Pancreas (tissue), 10 donors: ENCODE data around the gene SLC25A44. TPM values are rescaled to one million over a fixed set of nuclear protein-coding genes. Genes with fewer than 3 reads are reported as not detected.
"Not testable (repeated sequence)": the region's sequence is repeated elsewhere in the genome, so short reads cannot be mapped to it uniquely, and the experiment has no call there.

Experiments used
- ATAC-seq, 4 donors: fragments of 200-7000 bp; cut with Tn5 transposase; one replicate each; pipeline versions ENCODE4 v1.8.0 to v1.9.1; 2020; ENCODE audit warnings: mild to moderate bottlenecking in 4 of 4, moderate library complexity in 4 of 4
- DNase-seq, 6 donors: peaks; one replicate each; pipeline ENCODE4 v3.0.0-alpha.2; 2020
- FAIRE-seq: peaks from 2 replicates; lab custom pipeline; 2012; peaks lifted over from hg19 to GRCh38; lab: Jason Lieb, UNC
- H3K27ac ChIP-seq, 4 donors: fragments of 200-600 bp; sonication (generic); 1 replicate in 3 of 4; 2 replicates in 1 of 4; pipeline versions ENCODE4 v1.5.0 to v1.8.0; 2020
- H3K27me3 ChIP-seq, 4 donors: fragments of 200-600 bp; one replicate each; pipeline ENCODE4 v1.8.0; 2021
- H3K36me3 ChIP-seq, 3 donors: fragments of 200-600 bp; sonication (generic) in 1 of 3; one replicate each; pipeline versions ENCODE4 v1.5.0 to v1.8.0; 2020 to 2021
- H3K4me1 ChIP-seq, 3 donors: fragments of 200-600 bp; one replicate each; pipeline ENCODE4 v1.8.0; 2021
- H3K4me3 ChIP-seq, 4 donors: fragments of 200-600 bp; sonication (generic) in 2 of 4; one replicate each; pipeline versions ENCODE4 v1.5.0 to v1.8.0; 2020 to 2021
- H3K9me3 ChIP-seq, 4 donors: fragments of 200-600 bp; one replicate each; pipeline ENCODE4 v1.8.0; 2021
- CTCF ChIP-seq, 4 donors: fragments of 200-600 bp; sonication (generic) in 3 of 4; IDR thresholded peaks; one replicate each; pipeline versions ENCODE4 v1.5.0 to v1.8.0; 2021; ENCODE audit warnings: antibody characterized with exemption in 4 of 4
- WGBS, 2 donors: extraction: QIAGEN DNeasy Blood & Tissue Kit; methylation state at CpG; one replicate each; pipeline ENCODE4 v1.1.7; 2013; 5-methylcytosine and 5-hydroxymethylcytosine counted together
- intact Hi-C, 3 donors: fragments of 100-400 bp; cut with DNase I; formaldehyde crosslinking; loops; one replicate each; pipeline versions ENCODE4 v1.11.1 to v1.14.2; 2022
- polyA plus RNA-seq, 2 donors: library from polyadenylated mRNA; stranded (reverse); fragments of 200-250 nt; gene quantifications; one replicate each; pipeline ENCODE4 v1.2.3, GENCODE V29; 2013
- total RNA-seq, 6 donors: library from RNA; stranded (reverse); fragmentation: NEBNext Ultra II Directional in 4 of 6; extraction: Animal tissue kit (Norgen Biotek cat#: 25700) in 4 of 6; gene quantifications; one replicate each; pipeline versions ENCODE4 v1.2.1 to v1.2.4, GENCODE V29; 2021 to 2023
- donor health status: healthy with polysubstance abuse.
- donor health status: DM: no; HTN: no; CAD: no; lungs with moderate emphysema.
- donor health status: DM: no; HTN: no; CAD: no.
- donor health status: control.
- donor health status: control.
- donor health status: Bipolar disorder and iron deficiency.
- donor health status: DM: yes; HTN: yes; CAD: no.
- donor health status: DM: no; HTN: no; CAD: no.
- donor health status: DM: no; HTN: no; CAD: no.
- donor health status: DM: yes; HTN: yes; CAD: no.

SLC25A44 gene
- total and polyA plus RNA-seq, 8 donors, result 4.0 to 11.4 (median 6.7) TPM

- Histone ChIP-seq H3K4me3 (peak within 1 kb of the TSS; percentile 38 to 66 (median 58)), H3K4me1 (peaks cover 10 to 20% (median 17%) of the 10 kb centered on the region in 3 donors), H3K36me3 (peaks cover 0 to 5% (median 0%) of the 10 kb centered on the region in 3 donors), H3K27ac (peak within 1 kb of the TSS; percentile 86 to 98 (median 94)), H3K27me3 (no peaks in the 10 kb centered on the region), H3K9me3 (no peaks in the 10 kb centered on the region)
- peak; percentile 98 to 99 (median 98) for ATAC-seq
- no peak for TF ChIP-seq CTCF (IDR thresholded peaks at IDR 0.05)
- 0 to 1% methylated on average over 61 of the region's 61 CpGs for WGBS, 2 donors
- no peak for FAIRE-seq
- peak; percentile 94 to 98 (median 96) for DNase-seq
- intact Hi-C loops, result no loop called here
These were observed 19.1 kb downstream of the SLC25A44 start, which contains the start of gene PMF1 for GRCh38 chr1:156212833-156213643. TSS of gene PMF1 (plus strand) at chr1:156213007. CDS start at chr1:156213016, 9 bp downstream.

GRCh38 chr1:156213644-156213966 lies 19.7 kb downstream of the SLC25A44 start:
- H3K27me3 ChIP-seq, result no peaks in the 10 kb centered on the region
- intact Hi-C loops, result no loop called here
- H3K9me3 ChIP-seq, result no peaks in the 10 kb centered on the region
- peaks cover 10 to 26% (median 19%) of the 10 kb centered on the region in 3 donors for H3K4me1 ChIP-seq
- no peak for TF ChIP-seq CTCF (IDR thresholded peaks at IDR 0.05)
- 12 to 15% methylated on average over 11 of the region's 11 CpGs for WGBS, 2 donors
- FAIRE-seq, result no peak
- DNase-seq, result no peak
- H3K36me3 ChIP-seq, result no peaks in the 10 kb centered on the region
- peak overlapping the region; percentile 86 to 98 (median 94) for H3K27ac ChIP-seq
- peak overlapping the region; percentile 38 to 66 (median 58) for H3K4me3 ChIP-seq
- ATAC-seq, result no peak

- H3K9me3 ChIP-seq, result no peaks in the 10 kb centered on the region
- intact Hi-C loops, result no loop called here
- WGBS, 2 donors, result 76 to 79% methylated on average over 16 of the region's 16 CpGs
- TF ChIP-seq CTCF (IDR thresholded peaks at IDR 0.05), result no peak
- peak overlapping the region in 2 of 4 donors; percentile 54 to 66 for H3K4me3 ChIP-seq
- H3K4me1 ChIP-seq, result peaks cover 10 to 26% (median 19%) of the 10 kb centered on the region in 3 donors
- H3K27me3 ChIP-seq, result no peaks in the 10 kb centered on the region
- FAIRE-seq, result no peak
- H3K27ac ChIP-seq, result peak overlapping the region in 1 of 4 donors; percentile 95
- ATAC-seq, result no peak
- DNase-seq, result no peak
- H3K36me3 ChIP-seq, result no peaks in the 10 kb centered on the region
These were observed 20.3 kb downstream of the SLC25A44 start for GRCh38 chr1:156214024-156214748.

GRCh38 chr1:156216361-156217086 lies 22.6 kb downstream of the SLC25A44 start:
- H3K27me3 ChIP-seq, H3K4me3 ChIP-seq, H3K27ac ChIP-seq, intact Hi-C loops, ATAC-seq, H3K9me3 ChIP-seq: not testable (repeated sequence)
- DNase-seq (peak in 1 of 6 donors; percentile 60), FAIRE-seq (peak; percentile 84)
- whole genome bisulfite sequencing, 2 donors, result 90 to 92% methylated on average over 54 to 55 of the region's 55 CpGs
- Histone ChIP-seq H3K4me1 (peaks cover 10 to 26% (median 19%) of the 10 kb centered on the region in 3 donors), H3K36me3 (peaks cover 0 to 11% (median 0%) of the 10 kb centered on the region in 3 donors)

GRCh38 chr1:156217871-156218270 lies 24.0 kb downstream of the SLC25A44 start:
- Histone ChIP-seq H3K36me3 (peaks cover 0 to 13% (median 4%) of the 10 kb centered on the region in 3 donors), H3K9me3 (no peaks in the 10 kb centered on the region), H3K4me3 (no peak overlapping the region), H3K4me1 (peaks cover 10 to 26% (median 19%) of the 10 kb centered on the region in 3 donors), H3K27ac (peak overlapping the region in 2 of 4 donors; percentile 52 to 61), H3K27me3 (no peaks in the 10 kb centered on the region)
- intact Hi-C loops, result no loop called here
- ATAC-seq (peak; percentile 13 to 45 (median 31)), FAIRE-seq (no peak), DNase-seq (no peak)
- TF ChIP-seq CTCF (IDR thresholded peaks at IDR 0.05), result no peak
- 8 to 18% methylated on average over 2 of the region's 2 CpGs for WGBS, 2 donors
